ENCODE data around the gene BLM.

- TF ChIP-seq CTCF (IDR thresholded peaks at IDR 0.05): no peak
- no peak for TF ChIP-seq ZFX (IDR thresholded peaks at IDR 0.05; ENCODE audit: borderline replicate concordance)
Observed at GRCh38 chr15:90844696-90845095, 127.5 kb downstream of the BLM start.

All from 22Rv1 (cell line).